ENCODE data around the gene PFDN4. TPM values are rescaled to one million over a fixed set of nuclear protein-coding genes. Genes with fewer than 3 reads are reported as not detected.

Gene PFDN4
- 41.3 TPM for total RNA-seq

- DNase-seq, result peak; percentile 79
These were observed at the start of gene PFDN4 for GRCh38 chr20:54207743-54208547. Gene PFDN4 (plus strand): TSS chr20:54208087. CDS start chr20:54208101, 14 bp downstream.

GRCh38 chr20:54158226-54158625 lies 49.7 kb upstream of the PFDN4 start:
- no peak for DNase-seq

- no peak for DNase-seq
These were observed 49.0 kb upstream of the PFDN4 start for GRCh38 chr20:54158856-54159418.

- no peak for DNase-seq
These were observed 47.6 kb upstream of the PFDN4 start for GRCh38 chr20:54160065-54161007.

DNA sequence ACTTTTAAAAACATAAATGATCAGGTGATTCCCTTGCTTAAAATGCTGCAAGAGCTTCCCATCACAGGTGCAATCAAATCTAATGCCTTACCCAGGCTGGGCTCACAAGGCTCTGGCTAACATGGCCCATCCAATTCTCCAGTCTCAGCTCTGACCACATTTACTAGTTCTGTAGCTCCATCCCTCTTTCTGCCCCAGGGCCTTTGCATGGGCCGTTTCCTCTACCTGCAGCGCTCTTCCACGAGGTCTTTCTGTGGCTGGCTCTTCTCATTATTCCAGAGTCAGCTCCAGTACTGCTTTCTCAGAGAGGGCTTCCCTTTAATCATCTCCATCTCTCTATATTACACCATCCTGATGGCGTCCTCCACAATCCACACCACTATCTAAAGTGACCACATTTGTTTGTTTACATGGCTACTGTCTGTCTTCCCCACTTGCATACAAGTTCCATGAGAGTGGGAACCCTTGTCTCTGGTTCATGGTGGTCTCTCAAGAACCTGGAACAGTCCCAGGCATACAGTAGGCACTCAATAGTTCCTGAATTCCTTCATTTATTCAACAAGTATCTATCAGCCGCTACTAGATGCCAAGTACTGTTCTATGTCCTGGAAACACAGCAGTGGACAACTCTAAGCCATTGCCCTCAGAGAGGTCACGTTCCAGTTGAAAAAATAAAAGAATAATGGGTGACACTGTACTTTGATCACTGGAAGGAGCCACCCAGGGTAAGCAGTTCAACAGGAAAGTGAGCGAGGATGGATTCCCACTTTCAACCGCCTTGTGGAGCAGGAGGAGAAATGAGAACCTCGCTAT lies 46.7 kb upstream of the PFDN4 start:
- no peak for DNase-seq

GRCh38 chr20:54161821-54162149 lies 46.1 kb upstream of the PFDN4 start:
- no peak for DNase-seq

DNA sequence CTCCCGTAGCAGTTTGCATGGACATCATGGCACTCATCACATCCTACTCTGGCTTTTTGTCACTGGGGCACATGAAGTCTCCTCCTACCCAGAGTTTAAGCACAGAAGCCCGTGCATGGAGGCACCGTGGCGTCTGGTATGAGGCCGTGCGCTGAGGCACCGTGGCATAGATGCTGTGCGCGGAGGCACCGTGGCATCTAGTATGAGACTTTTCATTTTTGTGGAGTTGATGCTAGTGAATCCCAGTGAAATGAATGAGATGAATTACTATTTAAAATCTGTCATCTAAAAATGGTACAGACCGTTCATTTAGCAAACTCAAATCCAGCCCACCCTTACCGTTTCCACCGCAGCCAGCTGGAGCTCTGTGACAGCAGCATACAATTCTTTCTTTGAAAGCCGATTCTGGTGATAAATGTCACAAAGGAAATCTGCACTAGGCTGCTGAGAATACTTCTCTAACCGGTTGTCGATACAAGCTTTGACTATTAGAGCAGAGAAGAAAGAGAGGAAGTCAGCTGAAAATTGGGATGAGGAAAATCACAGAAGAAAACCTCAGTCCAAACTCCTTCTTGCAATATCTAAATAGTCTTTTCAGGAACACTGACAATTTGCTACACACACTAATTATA lies 45.4 kb upstream of the PFDN4 start:
- no peak for DNase-seq

GRCh38 chr20:54163402-54163801 lies 44.5 kb upstream of the PFDN4 start:
- DNase-seq, result no peak

- DNase-seq, result no peak
These were observed 42.9 kb upstream of the PFDN4 start for GRCh38 chr20:54165014-54165413.

DNA sequence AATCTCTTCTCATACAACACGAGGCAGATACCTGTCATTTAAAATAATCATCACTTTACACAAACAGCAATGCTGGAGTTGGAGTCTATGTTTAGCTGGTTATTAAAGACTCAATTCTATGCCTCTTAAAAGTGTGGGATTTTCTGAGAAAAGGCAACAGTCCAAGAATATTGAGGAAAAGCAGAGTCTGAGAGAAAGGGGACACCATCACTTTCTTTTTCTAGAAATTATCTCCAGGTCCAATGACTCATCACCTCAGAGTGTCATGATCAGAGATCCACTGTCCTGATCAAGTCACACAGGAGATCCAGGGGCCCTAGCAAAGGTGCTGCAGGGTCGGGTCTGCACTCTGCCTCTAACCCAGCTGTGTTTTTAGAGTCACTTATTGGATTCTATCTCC lies 42.1 kb upstream of the PFDN4 start:
- no peak for DNase-seq

- no peak for DNase-seq
These were observed 40.8 kb upstream of the PFDN4 start for GRCh38 chr20:54166987-54167662.

DNA sequence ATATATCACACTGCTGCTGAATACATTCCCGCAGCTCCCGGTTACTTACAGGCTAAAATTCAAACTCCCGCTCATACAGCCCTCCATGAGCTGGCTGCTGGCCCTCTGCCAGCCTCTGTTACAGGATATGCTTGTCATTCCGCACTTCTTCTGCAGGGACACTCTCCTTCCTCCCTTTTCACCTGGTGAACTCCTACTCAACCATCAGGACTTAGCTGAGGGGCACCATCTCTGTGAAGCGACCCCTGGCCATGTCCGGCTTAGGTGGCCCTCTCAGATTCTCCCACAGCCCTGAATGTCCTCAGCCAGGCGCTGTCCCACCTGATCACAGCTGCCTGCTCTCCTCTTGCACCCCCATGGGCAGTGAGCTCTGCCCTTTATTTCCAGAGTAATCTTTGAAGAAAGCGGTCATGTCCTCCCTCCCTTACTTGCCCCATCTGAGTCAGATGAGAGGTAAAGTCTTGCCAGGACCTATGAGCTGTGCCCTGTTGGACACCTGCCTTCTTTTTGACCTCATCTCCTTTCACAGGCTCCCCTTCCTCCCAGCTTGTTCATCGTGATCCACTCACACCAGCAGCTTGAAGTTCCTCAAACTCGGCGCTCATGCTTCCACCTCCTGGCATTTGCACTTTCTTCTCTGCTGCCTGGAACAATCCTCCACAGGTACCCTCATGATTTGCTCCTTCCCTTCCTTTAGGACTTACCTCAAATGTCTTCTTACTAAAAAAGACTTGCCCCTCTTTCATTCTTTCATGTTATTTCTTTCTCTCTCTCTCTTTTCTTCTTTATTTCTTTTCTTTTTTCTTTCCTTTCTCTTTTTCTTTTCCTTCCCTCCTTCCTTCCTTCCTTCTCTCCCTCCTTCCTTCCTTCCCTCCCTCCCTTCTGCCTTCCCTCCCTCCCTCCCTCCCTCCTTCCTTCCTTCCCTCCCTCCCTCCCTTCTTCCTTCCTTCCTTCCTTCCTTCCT lies 39.7 kb upstream of the PFDN4 start:
- DNase-seq, result no peak

DNA sequence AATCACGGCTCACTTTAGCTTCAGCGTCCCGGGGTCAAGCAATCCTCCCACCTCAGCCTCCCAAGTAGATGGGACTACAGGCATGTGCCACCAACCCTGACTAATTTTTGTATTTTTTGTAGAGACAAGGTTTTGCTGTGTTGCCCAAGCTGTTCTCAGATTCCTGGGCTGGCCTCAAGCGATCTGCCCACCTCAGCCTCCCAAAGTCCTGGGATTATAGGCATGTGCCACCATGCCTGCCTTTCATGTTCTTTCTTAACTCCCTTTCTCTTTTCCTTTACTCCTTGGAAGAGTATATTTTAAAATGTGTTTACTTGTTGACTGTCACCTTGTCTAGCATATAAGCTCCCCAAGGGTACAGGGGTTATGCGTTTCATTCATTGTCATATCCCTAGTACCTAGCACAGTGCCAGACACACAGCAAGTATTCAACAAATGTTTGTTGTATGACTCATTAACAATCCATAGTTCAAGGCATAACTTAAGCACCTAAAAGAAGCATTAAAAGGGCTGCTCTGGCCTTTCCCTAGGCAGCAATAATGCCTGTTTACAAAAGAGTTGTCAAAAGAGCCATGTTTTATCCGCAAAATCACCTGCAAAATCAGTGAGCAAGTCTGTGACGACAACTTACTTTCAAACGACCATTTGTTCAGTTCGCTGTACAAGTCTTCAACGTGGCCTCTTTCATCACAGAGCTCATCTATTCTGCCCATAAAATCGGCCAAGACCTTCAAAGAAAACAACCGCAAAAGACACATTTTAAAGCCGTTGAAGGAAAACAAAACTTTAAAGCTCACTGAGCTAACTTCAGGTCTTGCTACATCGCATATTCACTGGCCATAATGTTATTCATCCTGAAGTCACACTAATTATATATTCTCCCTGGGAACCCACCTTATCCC lies 38.7 kb upstream of the PFDN4 start:
- no peak for DNase-seq

- no peak for DNase-seq
These were observed 37.8 kb upstream of the PFDN4 start for GRCh38 chr20:54170026-54170471.

DNA sequence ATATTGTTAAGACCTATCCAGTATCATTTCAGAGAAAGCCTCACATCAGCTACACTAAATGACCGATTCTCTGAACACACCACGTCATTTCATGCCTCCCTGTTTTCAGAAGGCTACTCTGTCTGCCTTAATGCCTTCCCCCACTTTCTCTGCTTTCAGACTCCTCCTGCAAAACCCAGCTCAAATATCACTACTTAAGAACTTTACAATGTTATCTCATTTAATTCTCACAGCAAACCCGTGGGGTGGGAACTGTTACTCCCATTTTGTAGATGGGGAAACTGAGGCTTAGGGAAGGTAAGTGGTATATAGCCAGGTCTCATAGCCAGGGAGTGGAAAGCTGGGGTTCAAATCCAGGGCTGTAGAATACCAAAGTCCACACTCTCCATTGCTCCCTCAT lies 36.9 kb upstream of the PFDN4 start:
- no peak for DNase-seq

DNA sequence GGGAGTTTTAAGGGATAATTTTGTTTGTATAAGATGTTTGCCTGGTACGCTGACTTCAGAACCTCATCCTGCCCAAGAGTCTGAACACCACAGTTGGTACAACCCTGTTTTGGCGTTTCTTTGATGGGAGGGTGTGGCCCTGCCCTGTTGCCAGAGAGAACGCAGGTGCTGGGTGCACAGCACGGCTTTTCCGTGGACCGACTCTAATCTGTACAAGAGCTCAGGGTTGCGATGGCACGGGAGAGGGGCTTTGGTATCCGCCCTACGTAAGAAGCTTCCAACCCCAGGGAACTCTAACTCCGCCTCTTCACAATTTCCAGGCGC lies 35.4 kb upstream of the PFDN4 start:
- DNase-seq, result no peak

GRCh38 chr20:54172856-54173652 lies 34.8 kb upstream of the PFDN4 start:
- no peak for DNase-seq

All from skin of body (tissue), 2 donors.